HCT116 (cell line): Measurements from ENCODE around the gene CRY2.

Experiments used
- CTCF ChIP-seq, 3 experiments: fragments of 200-600 bp in 1 of 3; sonication (generic) in 1 of 3; IDR thresholded peaks in 2 of 3; conservative IDR thresholded peaks in 1 of 3; 2 replicates each; pipeline ENCODE4 v1.5.1; 2012 to 2017; ENCODE audit warnings: low read depth in 2 of 3, low read length in 2 of 3, antibody characterized with exemption in 1 of 3, borderline replicate concordance in 1 of 3, control low read depth in 1 of 3, mild to moderate bottlenecking in 1 of 3, mixed read lengths in 1 of 3, mixed run types in 1 of 3, moderate library complexity in 1 of 3; ENCODE audit not compliant: insufficient read depth in 1 of 3
- SP1 ChIP-seq: IDR thresholded peaks from 2 replicates; pipeline ENCODE4 v1.6.1; 2012; ENCODE audit warnings: low read depth
- YY1 ChIP-seq: IDR thresholded peaks from 2 replicates; pipeline ENCODE4 v1.6.1; 2011; ENCODE audit warnings: low read length, low read depth, moderate library complexity, mild to moderate bottlenecking; ENCODE audit not compliant: insufficient replicate concordance; ENCODE audit errors: extremely low read depth

DNA sequence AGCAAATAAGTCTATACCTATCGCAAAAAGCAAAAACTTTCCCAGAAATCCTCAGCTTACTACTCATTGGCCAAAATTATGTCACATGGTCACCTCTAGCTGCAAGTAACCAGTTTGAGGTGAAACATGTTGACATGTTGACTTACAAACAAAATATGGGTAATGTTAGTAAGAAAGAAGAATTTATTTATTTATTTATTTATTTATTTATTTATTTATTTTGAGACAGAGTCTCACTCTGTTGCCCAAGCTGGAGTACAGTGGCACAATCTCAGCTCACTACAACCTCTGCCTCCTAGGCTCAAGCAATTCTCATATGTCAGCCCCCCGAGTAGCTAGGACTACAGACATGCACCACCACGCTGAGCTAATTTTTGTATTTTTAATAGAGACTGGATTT, 47.7 kb upstream of the CRY2 start:
- no peak for TF ChIP-seq CTCF (IDR thresholded peaks at IDR 0.05 in 2 of 3, conservative IDR thresholded peaks at IDR 0.05 in 1 of 3; ENCODE audit: borderline replicate concordance in 1 of 3, insufficient read depth in 1 of 3, low read depth in 2 of 3, low read length in 2 of 3)
- no peak for TF ChIP-seq YY1
- no peak for TF ChIP-seq SP1
